SK-N-SH (cell line): Measurements from ENCODE around the gene PSMG3. TPM values are rescaled to one million over a fixed set of nuclear protein-coding genes. Genes with fewer than 3 reads are reported as not detected.

ENCODE experiments used
- CTCF ChIA-PET: fragments of 300-600, 350-600 bp; formaldehyde crosslinking; extraction: SDS; loops from one replicate; lab custom pipeline; 2021; lab: Yijun Ruan, JAX
- POLR2A ChIA-PET: fragments of 350-600 bp; sonication (Branson Sonifier 250); formaldehyde crosslinking; extraction: SDS; loops from one replicate; lab custom pipeline; 2020; ENCODE audit warnings: antibody characterized with exemption, inconsistent platforms; lab: Yijun Ruan, JAX
- DNase-seq: peaks from one replicate; pipeline ENCODE4 v3.0.0; 2012
- H2AFZ ChIP-seq: fragments of 200-600 bp; sonication (generic); 2 replicates; pipeline ENCODE4 v1.8.1; 2016; ENCODE audit warnings: antibody characterized with exemption, mild to moderate bottlenecking, low read depth
- H3F3A ChIP-seq: fragments of 200-600 bp; sonication (generic); replicated peaks from 2 replicates; pipeline ENCODE3; 2016; ENCODE audit warnings: antibody characterized with exemption, mild to moderate bottlenecking; ENCODE audit not compliant: insufficient read depth
- H3K27ac ChIP-seq, 2 experiments: fragments of 200-500 bp in 1 of 2; fragments of 200-600 bp in 1 of 2; sonication (Bioruptor generic) in 1 of 2; sonication (generic), shearing (Covaris generic) in 1 of 2; 2 replicates each; pipeline versions ENCODE4 v1.5.1 to v1.6.1; 2014 to 2016; ENCODE audit warnings: low read depth in 2 of 2, inconsistent platforms in 1 of 2, low read length in 1 of 2, mild to moderate bottlenecking in 1 of 2, mixed read lengths in 1 of 2
- H3K27me3 ChIP-seq: fragments of 200-600 bp; sonication (generic), shearing (Covaris generic); 2 replicates; pipeline ENCODE4 v1.6.1; 2016; ENCODE audit warnings: mixed run types; ENCODE audit not compliant: insufficient read depth
- H3K36me3 ChIP-seq, 2 experiments: fragments of 200-500 bp in 1 of 2; fragments of 200-600 bp in 1 of 2; sonication (Bioruptor generic) in 1 of 2; sonication (generic) in 1 of 2; replicated peaks in 1 of 2; 2 replicates each; pipeline versions ENCODE3 to v1.5.1; 2014 to 2016; ENCODE audit warnings: low read length in 1 of 2, mild to moderate bottlenecking in 1 of 2; ENCODE audit not compliant: insufficient read depth in 2 of 2, control insufficient read depth in 1 of 2
- H3K4me1 ChIP-seq, 2 experiments: fragments of 200-500 bp in 1 of 2; fragments of 200-600 bp in 1 of 2; sonication (Bioruptor generic) in 1 of 2; sonication (generic), shearing (Covaris generic) in 1 of 2; 2 replicates each; pipeline versions ENCODE4 v1.5.1 to v1.6.1; 2014 to 2016; ENCODE audit warnings: low read depth in 1 of 2, low read length in 1 of 2, mixed run types in 1 of 2; ENCODE audit not compliant: insufficient read depth in 2 of 2, control insufficient read depth in 1 of 2
- H3K4me2 ChIP-seq: fragments of 200-600 bp; sonication (generic), shearing (Covaris generic); 2 replicates; pipeline ENCODE4 v1.6.1; 2017; ENCODE audit warnings: mixed run types
- H3K4me3 ChIP-seq, 2 experiments: fragments of 200-500 bp in 1 of 2; fragments of 200-600 bp in 1 of 2; sonication (Bioruptor generic) in 1 of 2; sonication (generic), shearing (Covaris generic) in 1 of 2; 2 replicates each; pipeline versions ENCODE4 v1.5.1 to v1.8.1; 2014 to 2016; ENCODE audit warnings: low read depth in 2 of 2, inconsistent platforms in 1 of 2, low read length in 1 of 2, mild to moderate bottlenecking in 1 of 2, mixed read lengths in 1 of 2, moderate library complexity in 1 of 2
- H3K79me2 ChIP-seq: fragments of 200-600 bp; sonication (generic); 2 replicates; pipeline ENCODE4 v1.8.1; 2017; ENCODE audit warnings: mild to moderate bottlenecking; ENCODE audit not compliant: insufficient read depth
- H3K9ac ChIP-seq: fragments of 200-600 bp; sonication (generic); 2 replicates; pipeline ENCODE4 v1.6.1; 2017; ENCODE audit warnings: mixed run types
- H3K9me2 ChIP-seq: fragments of 200-600 bp; sonication (generic); 2 replicates; pipeline ENCODE4 v1.6.1; 2017; ENCODE audit warnings: mixed run types
- H3K9me3 ChIP-seq: fragments of 200-600 bp; sonication (generic); 2 replicates; pipeline ENCODE4 v1.6.1; 2017; ENCODE audit warnings: mixed run types, mild to moderate bottlenecking, moderate library complexity
- H4K20me1 ChIP-seq: fragments of 200-600 bp; sonication (generic); 2 replicates; pipeline ENCODE4 v1.6.1; 2017; ENCODE audit warnings: mild to moderate bottlenecking, mixed run types; ENCODE audit not compliant: insufficient read depth
- CTCF ChIP-seq: fragments of 200-600 bp; sonication (generic); IDR thresholded peaks from 2 replicates; pipeline ENCODE4 v1.6.1; 2017; ENCODE audit warnings: antibody characterized with exemption, mild to moderate bottlenecking, moderate library complexity
- ELF1 ChIP-seq: IDR thresholded peaks from 2 replicates; pipeline ENCODE4 v1.4.0; 2012
- EP300 ChIP-seq, 2 experiments: IDR thresholded peaks; 2 replicates each; pipeline versions ENCODE4 v1.4.0 to v1.6.1; 2012; ENCODE audit warnings: borderline replicate concordance in 1 of 2, low read depth in 1 of 2, low read length in 1 of 2
- EZH2phosphoT487 ChIP-seq: fragments of 200-600 bp; sonication (generic); IDR thresholded peaks from 2 replicates; pipeline ENCODE4 v1.6.1; 2017; ENCODE audit warnings: low read depth, mixed run types, mild to moderate bottlenecking, antibody characterized with exemption, moderate library complexity, borderline replicate concordance
- FOSL2 ChIP-seq: IDR thresholded peaks from 2 replicates; pipeline ENCODE4 v1.4.0; 2012; ENCODE audit warnings: low read depth, mild to moderate bottlenecking, moderate library complexity, borderline replicate concordance
- IRF3 ChIP-seq: fragments of 150-350 bp; IDR thresholded peaks from 2 replicates; pipeline ENCODE4 v1.6.1; 2016; ENCODE audit warnings: mild to moderate bottlenecking, low read depth, low read length
- MEF2A ChIP-seq: IDR thresholded peaks from 2 replicates; pipeline ENCODE4 v1.4.0; 2012; ENCODE audit warnings: low read depth, borderline replicate concordance
- POLR2AphosphoS5 ChIP-seq: IDR thresholded peaks from 2 replicates; pipeline ENCODE4 v1.6.1; 2012; ENCODE audit warnings: low read depth, low read length
- RCOR1 ChIP-seq: fragments of 150-350 bp; IDR thresholded peaks from 2 replicates; pipeline ENCODE4 v1.6.1; 2017; ENCODE audit warnings: antibody characterized with exemption, low read length
- RFX5 ChIP-seq: IDR thresholded peaks from 2 replicates; pipeline ENCODE4 v1.6.1; 2012; ENCODE audit warnings: mild to moderate bottlenecking, improper control_type of control experiment, low read length
- RXRA ChIP-seq: IDR thresholded peaks from 2 replicates; pipeline ENCODE4 v1.4.0; 2012; ENCODE audit warnings: low read depth, mild to moderate bottlenecking, borderline replicate concordance
- SMC3 ChIP-seq: IDR thresholded peaks from 2 replicates; pipeline ENCODE4 v1.6.1; 2012; ENCODE audit warnings: low read depth, low read length, improper control_type of control experiment
- TAF1 ChIP-seq: IDR thresholded peaks from 2 replicates; pipeline ENCODE4 v1.6.1; 2012; ENCODE audit warnings: low read depth, mild to moderate bottlenecking, low read length, moderate library complexity, borderline replicate concordance
- TEAD4 ChIP-seq: IDR thresholded peaks from 2 replicates; pipeline ENCODE4 v1.4.0; 2012; ENCODE audit warnings: mild to moderate bottlenecking, borderline replicate concordance; ENCODE audit not compliant: insufficient read depth
- YY1 ChIP-seq: IDR thresholded peaks from 2 replicates; pipeline ENCODE4 v1.4.0; 2012; ENCODE audit warnings: low read depth, mild to moderate bottlenecking
- ZBTB33 ChIP-seq: IDR thresholded peaks from 2 replicates; pipeline ENCODE4 v1.4.0; 2012; ENCODE audit warnings: low read depth, borderline replicate concordance
- WGBS: methylation state at CpG from one replicate; pipeline ENCODE4 v1.1.6; 2017; ENCODE audit warnings: low lambda C conversion rate; 5-methylcytosine and 5-hydroxymethylcytosine counted together
- polyA plus RNA-seq, 3 experiments: library from polyadenylated mRNA; depleted of rRNA; stranded (reverse); fragments of >200 nt; gene quantifications; 2 replicates each; pipeline ENCODE4 v1.2.3, GENCODE V29; 2012

PSMG3 gene
- polyA plus RNA-seq, 1 of the 3 experiments (the other 2 are of a cell fraction), result 109 TPM

- WGBS, result 90% methylated on average over 12 of the region's 27 CpGs
- no peaks in the 10 kb centered on the region for H3K9me3 ChIP-seq
- TF ChIP-seq ELF1, result no peak
- no peak for TF ChIP-seq ZBTB33
- no peak for TF ChIP-seq FOSL2
- TF ChIP-seq EP300 (IDR thresholded peaks at IDR 0.05; ENCODE audit: borderline replicate concordance in 1 of 2, low read depth in 1 of 2, low read length in 1 of 2), result no peak
- no peak for TF ChIP-seq MEF2A
- no peak for TF ChIP-seq TAF1
- TF ChIP-seq YY1, result no peak
- no peak for TF ChIP-seq EZH2phosphoT487
- TF ChIP-seq RFX5, result no peak
- TF ChIP-seq RXRA, result no peak
- TF ChIP-seq POLR2AphosphoS5, result no peak
- TF ChIP-seq SMC3, result no peak
- no peak for TF ChIP-seq CTCF
- no peak for TF ChIP-seq RCOR1
- TF ChIP-seq IRF3, result no peak
- no peak for TF ChIP-seq TEAD4
- H3K4me2 ChIP-seq, result no peak overlapping the region
- H3K79me2 ChIP-seq, result no peaks in the 10 kb centered on the region
- H3K27ac ChIP-seq, result no peak overlapping the region
- H3K9ac ChIP-seq, result no peak overlapping the region
- H3K36me3 ChIP-seq, result peaks cover 2 to 6% of the 10 kb centered on the region in 2 experiments
- H4K20me1 ChIP-seq, result no peaks in the 10 kb centered on the region
- no peak for DNase-seq
- H3K4me3 ChIP-seq, result no peak overlapping the region
- no peaks in the 10 kb centered on the region for H3K27me3 ChIP-seq
- H3K9me2 ChIP-seq, result no peaks in the 10 kb centered on the region
- POLR2A ChIA-PET, result no interaction called here
- no peaks in the 10 kb centered on the region for H3K4me1 ChIP-seq
- CTCF ChIA-PET, result no interaction called here
- H3F3A ChIP-seq, result peaks cover 12% of the 10 kb centered on the region
- H2AFZ ChIP-seq, result no peak overlapping the region
Observed at GRCh38 chr7:1549357-1550004, 20.4 kb downstream of the PSMG3 start.
